Measurements from ENCODE around the gene CHRNA7. TPM values are rescaled to one million over a fixed set of nuclear protein-coding genes. Genes with fewer than 3 reads are reported as not detected.

The CHRNA7 gene
- total and polyA plus RNA-seq, 2 experiments from 2014 or later: not detected

DNA sequence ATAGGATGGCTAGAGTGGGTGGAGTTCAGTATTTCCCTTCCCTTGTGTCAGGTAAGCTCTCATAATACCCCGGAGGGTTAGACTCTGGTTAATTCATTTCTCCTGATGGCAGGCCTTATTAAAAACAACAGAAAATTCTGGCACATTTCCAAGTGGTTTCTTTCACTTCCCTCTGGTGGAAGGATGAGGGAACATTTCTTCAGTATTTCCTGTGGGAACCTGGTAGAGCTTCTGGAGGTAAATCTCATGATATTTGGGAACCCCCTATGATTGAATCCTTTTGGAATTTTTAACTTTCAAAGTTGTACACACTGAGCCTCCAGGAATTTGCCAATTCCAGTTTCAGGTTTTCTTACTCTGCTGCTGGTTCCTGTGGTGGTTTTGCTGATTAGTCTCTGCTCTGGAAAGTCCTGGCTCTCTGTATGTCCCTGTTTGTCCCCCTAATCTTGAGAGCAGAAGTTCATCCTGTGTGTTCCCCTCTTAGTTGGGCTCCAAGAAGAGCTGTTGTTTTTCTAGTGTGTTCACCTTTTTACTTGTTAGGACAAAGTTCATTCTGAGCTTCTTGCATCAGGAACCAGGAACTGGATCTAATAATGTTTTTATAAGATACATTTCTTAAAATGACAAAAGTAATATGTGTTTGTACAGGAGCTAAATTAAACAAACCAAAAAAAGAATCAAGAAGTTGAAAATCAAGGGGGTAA lies 12.1 kb downstream of the CHRNA7 start:
- no peaks in the 10 kb centered on the region for H4K20me1 ChIP-seq (ENCODE audit: insufficient read depth)
- no peak overlapping the region for H3K4me3 ChIP-seq
- no peak overlapping the region for H2AFZ ChIP-seq
- peak; percentile 19 for DNase-seq
- no peaks in the 10 kb centered on the region for H3K9me3 ChIP-seq (ENCODE audit: low read depth)
- H3K9me2 ChIP-seq (ENCODE audit: insufficient read depth): no peaks in the 10 kb centered on the region
- no peak overlapping the region for H3K4me2 ChIP-seq (ENCODE audit: unreplicated experiment)
- H3K79me2 ChIP-seq (ENCODE audit: insufficient read depth): no peaks in the 10 kb centered on the region
- in situ Hi-C loops (cut with MboI): no loop called here
- 0 to 8% methylated on average over 1 of the region's 1 CpG for WGBS, 2 experiments (ENCODE audit: low coverage in 1 of 2, low lambda C conversion rate in 2 of 2, missing lambda C conversion rate in 2 of 2)
- H3K9ac ChIP-seq: no peak overlapping the region
- TF ChIP-seq EZH2 (IDR thresholded peaks at IDR 0.05; ENCODE audit: insufficient read depth, poor library complexity, severe bottlenecking) (no peak), EZH2phosphoT487 (IDR thresholded peaks at IDR 0.05; ENCODE audit: insufficient read depth, low read depth) (no peak)
- H3K4me1 ChIP-seq (ENCODE audit: insufficient read depth): no peaks in the 10 kb centered on the region
- H3K27ac ChIP-seq: no peak overlapping the region
- H3F3A ChIP-seq (ENCODE audit: insufficient read depth): no peaks in the 10 kb centered on the region
- H3K36me3 ChIP-seq (ENCODE audit: low read depth): no peaks in the 10 kb centered on the region
- H3K27me3 ChIP-seq (replicated peaks; ENCODE audit: insufficient read depth): no peaks in the 10 kb centered on the region

DNA sequence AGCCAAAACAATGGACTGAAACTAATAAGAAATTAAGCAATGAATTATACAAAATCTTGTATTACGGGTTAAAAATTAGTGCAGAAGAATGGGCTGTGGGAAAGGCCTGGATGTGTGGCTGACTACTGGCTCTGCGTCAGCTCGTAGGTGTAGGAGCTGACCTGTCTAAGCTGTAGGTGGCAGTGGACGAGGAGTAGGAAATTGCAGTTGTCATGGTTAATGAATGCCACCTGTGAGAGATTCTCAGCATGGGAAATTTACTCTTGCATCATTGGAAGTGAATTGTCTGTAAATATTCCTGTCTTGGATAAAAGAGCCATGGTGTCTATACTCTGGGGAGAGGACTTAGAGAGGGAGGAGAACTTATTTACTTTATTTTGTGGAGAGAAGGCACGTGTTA lies 23.4 kb downstream of the CHRNA7 start:
- no peaks in the 10 kb centered on the region for H3K27me3 ChIP-seq (replicated peaks; ENCODE audit: insufficient read depth)
- no peak for DNase-seq
- H4K20me1 ChIP-seq (ENCODE audit: insufficient read depth): no peaks in the 10 kb centered on the region
- no peak overlapping the region for H3K9ac ChIP-seq
- H3K9me3 ChIP-seq (ENCODE audit: low read depth): no peaks in the 10 kb centered on the region
- H3K27ac ChIP-seq: no peak overlapping the region
- no peak overlapping the region for H3K4me3 ChIP-seq
- no peaks in the 10 kb centered on the region for H3K79me2 ChIP-seq (ENCODE audit: insufficient read depth)
- no peaks in the 10 kb centered on the region for H3K9me2 ChIP-seq (ENCODE audit: insufficient read depth)
- WGBS, 2 experiments (ENCODE audit: low coverage in 1 of 2, low lambda C conversion rate in 2 of 2, missing lambda C conversion rate in 2 of 2): 1 to 7% methylated on average over 5 of the region's 5 CpGs
- no peaks in the 10 kb centered on the region for H3K4me1 ChIP-seq (ENCODE audit: insufficient read depth)
- H3K4me2 ChIP-seq (ENCODE audit: unreplicated experiment): no peak overlapping the region
- no peak for TF ChIP-seq EZH2 (IDR thresholded peaks at IDR 0.05; ENCODE audit: insufficient read depth, poor library complexity, severe bottlenecking)
- TF ChIP-seq EZH2phosphoT487 (IDR thresholded peaks at IDR 0.05; ENCODE audit: insufficient read depth, low read depth): no peak
- in situ Hi-C loops (cut with MboI): no loop called here
- no peak overlapping the region for H2AFZ ChIP-seq
- no peaks in the 10 kb centered on the region for H3K36me3 ChIP-seq (ENCODE audit: low read depth)
- H3F3A ChIP-seq (ENCODE audit: insufficient read depth): no peaks in the 10 kb centered on the region

DNA sequence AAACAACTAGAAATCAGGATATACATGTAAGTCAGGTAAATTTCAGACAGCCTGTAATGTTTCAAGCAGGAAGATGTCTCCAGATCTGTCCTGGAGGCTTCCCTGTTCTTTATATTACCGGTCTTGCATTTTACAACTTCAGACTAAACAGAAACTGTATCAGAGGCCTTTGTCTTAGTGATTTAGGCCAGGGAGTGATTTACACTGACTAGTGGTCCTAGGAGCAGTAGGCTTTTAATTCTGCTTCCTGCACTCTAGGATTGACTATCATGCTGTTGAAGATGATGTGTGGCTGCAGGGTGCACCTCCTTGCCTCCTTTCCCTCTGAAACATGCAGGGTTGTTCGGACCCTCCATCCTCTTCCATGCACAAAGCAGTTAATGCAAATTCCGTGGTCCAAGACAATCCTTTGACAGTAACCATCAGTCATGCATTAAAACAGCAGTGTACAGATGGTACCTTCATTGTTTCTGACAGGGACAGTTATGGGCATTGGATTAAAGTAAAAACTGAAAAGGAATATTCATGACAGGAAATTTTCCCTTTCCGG lies 27.6 kb downstream of the CHRNA7 start:
- H3F3A ChIP-seq (ENCODE audit: insufficient read depth): no peaks in the 10 kb centered on the region
- no peak overlapping the region for H3K27ac ChIP-seq
- H3K4me2 ChIP-seq (ENCODE audit: unreplicated experiment): no peak overlapping the region
- no peaks in the 10 kb centered on the region for H3K9me2 ChIP-seq (ENCODE audit: insufficient read depth)
- no peaks in the 10 kb centered on the region for H3K9me3 ChIP-seq (ENCODE audit: low read depth)
- H3K4me1 ChIP-seq (ENCODE audit: insufficient read depth): no peaks in the 10 kb centered on the region
- H3K27me3 ChIP-seq (replicated peaks; ENCODE audit: insufficient read depth): no peaks in the 10 kb centered on the region
- DNase-seq: no peak
- WGBS, 2 experiments (ENCODE audit: low coverage in 1 of 2, low lambda C conversion rate in 2 of 2, missing lambda C conversion rate in 2 of 2): 2 to 4% methylated on average over 4 of the region's 4 CpGs
- no peaks in the 10 kb centered on the region for H3K79me2 ChIP-seq (ENCODE audit: insufficient read depth)
- H4K20me1 ChIP-seq (ENCODE audit: insufficient read depth): no peaks in the 10 kb centered on the region
- H3K9ac ChIP-seq: no peak overlapping the region
- in situ Hi-C loops (cut with MboI): no loop called here
- TF ChIP-seq EZH2 (IDR thresholded peaks at IDR 0.05; ENCODE audit: insufficient read depth, poor library complexity, severe bottlenecking): no peak
- no peak for TF ChIP-seq EZH2phosphoT487 (IDR thresholded peaks at IDR 0.05; ENCODE audit: insufficient read depth, low read depth)
- H3K36me3 ChIP-seq (ENCODE audit: low read depth): no peaks in the 10 kb centered on the region
- H2AFZ ChIP-seq: no peak overlapping the region
- H3K4me3 ChIP-seq: no peak overlapping the region

DNA sequence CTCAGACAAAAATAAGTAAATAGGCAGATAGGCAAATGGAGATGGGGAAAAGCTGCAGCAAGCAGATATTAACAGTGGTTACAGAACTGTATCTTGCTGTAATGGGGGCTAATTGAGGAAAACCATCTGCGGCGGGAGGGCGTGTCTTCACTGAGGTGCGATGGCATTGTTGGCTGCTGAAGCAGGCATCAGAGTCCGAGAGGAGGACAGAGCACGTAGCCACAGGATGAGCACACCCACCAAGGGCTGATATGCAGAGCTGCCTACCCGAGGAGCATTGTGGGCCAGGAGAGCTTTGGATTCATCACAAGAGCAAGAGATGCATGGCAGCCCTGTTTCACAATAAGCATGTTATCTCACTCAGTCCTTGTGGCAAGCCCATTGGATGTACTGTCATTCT lies 30.4 kb downstream of the CHRNA7 start:
- no peaks in the 10 kb centered on the region for H3K9me3 ChIP-seq (ENCODE audit: low read depth)
- H3K9me2 ChIP-seq (ENCODE audit: insufficient read depth): no peaks in the 10 kb centered on the region
- no peak for DNase-seq
- no peaks in the 10 kb centered on the region for H3K36me3 ChIP-seq (ENCODE audit: low read depth)
- no peaks in the 10 kb centered on the region for H3K4me1 ChIP-seq (ENCODE audit: insufficient read depth)
- H3K27me3 ChIP-seq (replicated peaks; ENCODE audit: insufficient read depth): no peaks in the 10 kb centered on the region
- no peak overlapping the region for H3K4me3 ChIP-seq
- 55 to 60% methylated on average over 7 of the region's 7 CpGs for WGBS, 2 experiments (ENCODE audit: low coverage in 1 of 2, low lambda C conversion rate in 2 of 2, missing lambda C conversion rate in 2 of 2)
- no peak overlapping the region for H2AFZ ChIP-seq
- no peak overlapping the region for H3K9ac ChIP-seq
- no peaks in the 10 kb centered on the region for H3K79me2 ChIP-seq (ENCODE audit: insufficient read depth)
- H3K27ac ChIP-seq: no peak overlapping the region
- H4K20me1 ChIP-seq (ENCODE audit: insufficient read depth): no peaks in the 10 kb centered on the region
- in situ Hi-C loops (cut with MboI): no loop called here
- no peaks in the 10 kb centered on the region for H3F3A ChIP-seq (ENCODE audit: insufficient read depth)
- TF ChIP-seq EZH2phosphoT487 (IDR thresholded peaks at IDR 0.05; ENCODE audit: insufficient read depth, low read depth) (no peak), EZH2 (IDR thresholded peaks at IDR 0.05; ENCODE audit: insufficient read depth, poor library complexity, severe bottlenecking) (no peak)
- H3K4me2 ChIP-seq (ENCODE audit: unreplicated experiment): no peak overlapping the region

Data from GM23248 (cell line).